WTC11 (cell line): ENCODE results near the gene HMX3. TPM values are rescaled to one million over a fixed set of nuclear protein-coding genes. Genes with fewer than 3 reads are reported as not detected.

Experiments used
- ATAC-seq: fragments of 200-7000 bp; cut with Tn5 transposase; 2 replicates; pipeline ENCODE4 v1.10.0; 2021; ENCODE audit warnings: mild to moderate bottlenecking, moderate library complexity
- CTCF ChIA-PET: fragments of 300-600 bp; sonication (Branson Sonifier 250); formaldehyde crosslinking; loops from one replicate; lab custom pipeline; 2021; ENCODE audit warnings: antibody characterized with exemption; lab: Charles Lee
- POLR2A ChIA-PET: fragments of 350-600 bp; sonication (Branson Sonifier 250); formaldehyde crosslinking; loops from one replicate; lab custom pipeline; 2021; ENCODE audit warnings: antibody characterized with exemption; lab: Charles Lee
- DNase-seq: peaks from one replicate; pipeline ENCODE4 v3.0.0; 2021; ENCODE audit warnings: low spot score
- H3K27ac Mint-ChIP-seq: 2 replicates; pipeline ENCODE4 v1.8.0; 2021; ENCODE audit warnings: mixed read lengths
- H3K27me3 Mint-ChIP-seq: 2 replicates; pipeline ENCODE4 v1.8.0; 2021; ENCODE audit warnings: low read depth, mild to moderate bottlenecking, moderate library complexity, mixed read lengths
- H3K36me3 Mint-ChIP-seq: 2 replicates; pipeline ENCODE4 v1.8.0; 2021; ENCODE audit warnings: mixed read lengths
- H3K4me1 Mint-ChIP-seq: 2 replicates; pipeline ENCODE4 v1.8.0; 2022; ENCODE audit warnings: mixed read lengths
- H3K4me3 Mint-ChIP-seq: 2 replicates; pipeline ENCODE4 v1.8.0; 2021; ENCODE audit warnings: mild to moderate bottlenecking, moderate library complexity, mixed read lengths
- H3K9me3 Mint-ChIP-seq: 2 replicates; pipeline ENCODE4 v1.8.0; 2021; ENCODE audit warnings: mixed read lengths
- ATF2 ChIP-seq: sonication (generic); formaldehyde crosslinking; IDR thresholded peaks from 2 replicates; pipeline ENCODE4 v1.8.1; 2022; ENCODE audit warnings: low read depth, missing genetic modification reagents, borderline replicate concordance
- ATF3 ChIP-seq: sonication (generic); formaldehyde crosslinking; conservative IDR thresholded peaks from 2 replicates; pipeline ENCODE4 v1.8.1; 2022; ENCODE audit warnings: mild to moderate bottlenecking, missing genetic modification reagents
- CREB1 ChIP-seq: sonication (generic); formaldehyde crosslinking; IDR thresholded peaks from 2 replicates; pipeline ENCODE4 v1.8.0; 2023; ENCODE audit warnings: mild to moderate bottlenecking, missing genetic modification reagents
- CREM ChIP-seq: sonication (generic); formaldehyde crosslinking; IDR thresholded peaks from 2 replicates; pipeline ENCODE4 v1.8.1; 2022; ENCODE audit warnings: mild to moderate bottlenecking, missing genetic modification reagents, moderate library complexity
- ERG ChIP-seq: fragments of 250-450 bp; sonication (Bioruptor Pico); IDR thresholded peaks from 2 replicates; pipeline ENCODE4 v1.8.0; 2021; ENCODE audit warnings: mild to moderate bottlenecking
- FOXP4 ChIP-seq: sonication (generic); formaldehyde crosslinking; IDR thresholded peaks from 2 replicates; pipeline ENCODE4 v1.8.0; 2022; ENCODE audit warnings: mild to moderate bottlenecking, missing genetic modification reagents
- KAT7 ChIP-seq: sonication (generic); formaldehyde crosslinking; IDR thresholded peaks from 2 replicates; pipeline ENCODE4 v1.8.1; 2023; ENCODE audit warnings: missing genetic modification reagents, mild to moderate bottlenecking, borderline replicate concordance
- MAX ChIP-seq: sonication (generic); formaldehyde crosslinking; IDR thresholded peaks from 2 replicates; pipeline ENCODE4 v1.8.0; 2022; ENCODE audit warnings: mild to moderate bottlenecking, missing genetic modification reagents
- NR3C1 ChIP-seq: sonication (generic); formaldehyde crosslinking; conservative IDR thresholded peaks from 2 replicates; pipeline ENCODE4 v1.8.1; 2023; ENCODE audit warnings: low read depth, mild to moderate bottlenecking, missing genetic modification reagents
- RELA ChIP-seq: sonication (generic); formaldehyde crosslinking; IDR thresholded peaks from 2 replicates; pipeline ENCODE4 v1.8.1; 2022; ENCODE audit warnings: missing genetic modification reagents, mild to moderate bottlenecking, borderline replicate concordance
- SMAD3 ChIP-seq: sonication (generic); formaldehyde crosslinking; IDR thresholded peaks from 2 replicates; pipeline ENCODE4 v1.8.0; 2022; ENCODE audit warnings: missing genetic modification reagents, mild to moderate bottlenecking, borderline replicate concordance
- SMAD4 ChIP-seq: sonication (generic); formaldehyde crosslinking; IDR thresholded peaks from 2 replicates; pipeline ENCODE4 v1.8.0; 2022; ENCODE audit warnings: mild to moderate bottlenecking, missing genetic modification reagents
- SP1 ChIP-seq: sonication (generic); formaldehyde crosslinking; conservative IDR thresholded peaks from 2 replicates; pipeline ENCODE4 v1.8.1; 2022; ENCODE audit warnings: missing genetic modification reagents
- total RNA-seq: library from RNA; stranded (reverse); gene quantifications from 3 replicates; pipeline ENCODE4 v1.2.3, GENCODE V29; 2021
- TF ChIP-seq, protein P1 (sequence below): sonication (generic); formaldehyde crosslinking; IDR thresholded peaks from 2 replicates; pipeline ENCODE4 v1.8.0; 2023; ENCODE audit warnings: mild to moderate bottlenecking, missing genetic modification reagents
- TF ChIP-seq, protein P2 (sequence below): sonication (generic); formaldehyde crosslinking; IDR thresholded peaks from 2 replicates; pipeline ENCODE4 v1.8.1; 2022; ENCODE audit warnings: missing genetic modification reagents, borderline replicate concordance

Gene HMX3
- total RNA-seq, 1 experiment from 2014 or later, result not detected

GRCh38 chr10:123180101-123181090 lies 44.6 kb downstream of the HMX3 start:
- TF ChIP-seq MAX (CRISPR knock-in tag), result no peak
- no peak for TF ChIP-seq ATF2 (CRISPR knock-in tag)
- no peak for TF ChIP-seq SP1 (CRISPR knock-in tag)
- TF ChIP-seq, protein P1, sequence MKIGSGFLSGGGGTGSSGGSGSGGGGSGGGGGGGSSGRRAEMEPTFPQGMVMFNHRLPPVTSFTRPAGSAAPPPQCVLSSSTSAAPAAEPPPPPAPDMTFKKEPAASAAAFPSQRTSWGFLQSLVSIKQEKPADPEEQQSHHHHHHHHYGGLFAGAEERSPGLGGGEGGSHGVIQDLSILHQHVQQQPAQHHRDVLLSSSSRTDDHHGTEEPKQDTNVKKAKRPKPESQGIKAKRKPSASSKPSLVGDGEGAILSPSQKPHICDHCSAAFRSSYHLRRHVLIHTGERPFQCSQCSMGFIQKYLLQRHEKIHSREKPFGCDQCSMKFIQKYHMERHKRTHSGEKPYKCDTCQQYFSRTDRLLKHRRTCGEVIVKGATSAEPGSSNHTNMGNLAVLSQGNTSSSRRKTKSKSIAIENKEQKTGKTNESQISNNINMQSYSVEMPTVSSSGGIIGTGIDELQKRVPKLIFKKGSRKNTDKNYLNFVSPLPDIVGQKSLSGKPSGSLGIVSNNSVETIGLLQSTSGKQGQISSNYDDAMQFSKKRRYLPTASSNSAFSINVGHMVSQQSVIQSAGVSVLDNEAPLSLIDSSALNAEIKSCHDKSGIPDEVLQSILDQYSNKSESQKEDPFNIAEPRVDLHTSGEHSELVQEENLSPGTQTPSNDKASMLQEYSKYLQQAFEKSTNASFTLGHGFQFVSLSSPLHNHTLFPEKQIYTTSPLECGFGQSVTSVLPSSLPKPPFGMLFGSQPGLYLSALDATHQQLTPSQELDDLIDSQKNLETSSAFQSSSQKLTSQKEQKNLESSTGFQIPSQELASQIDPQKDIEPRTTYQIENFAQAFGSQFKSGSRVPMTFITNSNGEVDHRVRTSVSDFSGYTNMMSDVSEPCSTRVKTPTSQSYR (CRISPR knock-in tag), result no peak
- no peak for TF ChIP-seq NR3C1 (CRISPR knock-in tag)
- TF ChIP-seq SMAD3, result no peak
- no peak for TF ChIP-seq SMAD4 (CRISPR knock-in tag)
- no peak for TF ChIP-seq ATF3 (CRISPR knock-in tag)
- no peak for TF ChIP-seq RELA (CRISPR knock-in tag)
- TF ChIP-seq CREM, result no peak
- TF ChIP-seq KAT7 (CRISPR knock-in tag), result no peak
- no peak for TF ChIP-seq FOXP4
- no peak for TF ChIP-seq CREB1 (CRISPR knock-in tag)
- TF ChIP-seq ERG, result no peak
- TF ChIP-seq, protein P2, sequence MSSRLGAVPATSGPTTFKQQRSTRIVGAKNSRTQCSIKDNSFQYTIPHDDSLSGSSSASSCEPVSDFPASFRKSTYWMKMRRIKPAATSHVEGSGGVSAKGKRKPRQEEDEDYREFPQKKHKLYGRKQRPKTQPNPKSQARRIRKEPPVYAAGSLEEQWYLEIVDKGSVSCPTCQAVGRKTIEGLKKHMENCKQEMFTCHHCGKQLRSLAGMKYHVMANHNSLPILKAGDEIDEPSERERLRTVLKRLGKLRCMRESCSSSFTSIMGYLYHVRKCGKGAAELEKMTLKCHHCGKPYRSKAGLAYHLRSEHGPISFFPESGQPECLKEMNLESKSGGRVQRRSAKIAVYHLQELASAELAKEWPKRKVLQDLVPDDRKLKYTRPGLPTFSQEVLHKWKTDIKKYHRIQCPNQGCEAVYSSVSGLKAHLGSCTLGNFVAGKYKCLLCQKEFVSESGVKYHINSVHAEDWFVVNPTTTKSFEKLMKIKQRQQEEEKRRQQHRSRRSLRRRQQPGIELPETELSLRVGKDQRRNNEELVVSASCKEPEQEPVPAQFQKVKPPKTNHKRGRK, result no peak
- ATAC-seq, result no peak
- ChIA-PET CTCF (interaction anchor here (0.7 kb wide), 1 partner anchor 1181 kb away, joined by 3 read pairs; no protein-coding TSS in a partner anchor), POLR2A (no interaction called here)
- H3K27me3 Mint-ChIP-seq, result no peaks in the 10 kb centered on the region
- H3K9me3 Mint-ChIP-seq, result peaks cover 32% of the 10 kb centered on the region
- H3K4me3 Mint-ChIP-seq, result no peak overlapping the region
- no peaks in the 10 kb centered on the region for H3K4me1 Mint-ChIP-seq
- peaks cover 41% of the 10 kb centered on the region for H3K36me3 Mint-ChIP-seq
- DNase-seq, result no peak
- H3K27ac Mint-ChIP-seq, result no peak overlapping the region
